GM19468 (cell line): Measurements from ENCODE around the gene GPER1.

Source experiments
- ATAC-seq: cut with Tn5 transposase; IDR thresholded peaks from one replicate; pipeline ENCODE4 v1.9.1; 2021; ENCODE audit warnings: mild to moderate bottlenecking, moderate library complexity, moderate number of reproducible peaks; ENCODE audit not compliant: unreplicated experiment; ENCODE audit errors: extremely low read depth

GPER1 gene

GRCh38 chr7:1053816-1054370 is 34.0 kb upstream of the GPER1 start:
- ATAC-seq = no peak

GRCh38 chr7:1054438-1054837 is 33.5 kb upstream of the GPER1 start:
- ATAC-seq = no peak

GRCh38 chr7:1054861-1055450 is 33.0 kb upstream of the GPER1 start:
- ATAC-seq = no peak

GRCh38 chr7:1055491-1055955 is 32.4 kb upstream of the GPER1 start:
- ATAC-seq = no peak

- ATAC-seq = no peak
Measured at GRCh38 chr7:1055956-1056784, 31.7 kb upstream of the GPER1 start.

- no peak for ATAC-seq
Measured at GRCh38 chr7:1056785-1057410, 31.0 kb upstream of the GPER1 start.

- no peak for ATAC-seq
Measured at GRCh38 chr7:1057416-1058291, 30.3 kb upstream of the GPER1 start.

- ATAC-seq = no peak
Measured at GRCh38 chr7:1058311-1058710, 29.6 kb upstream of the GPER1 start.

GRCh38 chr7:1058821-1059199 is 29.1 kb upstream of the GPER1 start:
- no peak for ATAC-seq

GRCh38 chr7:1059200-1060091 is 28.5 kb upstream of the GPER1 start:
- ATAC-seq = no peak

- ATAC-seq = no peak
Measured at GRCh38 chr7:1060315-1061072, 27.4 kb upstream of the GPER1 start.

GRCh38 chr7:1061180-1061579 is 26.7 kb upstream of the GPER1 start:
- no peak for ATAC-seq

- ATAC-seq = peak; percentile 64
Measured at GRCh38 chr7:1062296-1063294, 25.3 kb upstream of the GPER1 start.

- ATAC-seq = no peak
Measured at GRCh38 chr7:1063361-1063760, 24.6 kb upstream of the GPER1 start.

GRCh38 chr7:1064581-1064980 is 23.3 kb upstream of the GPER1 start:
- no peak for ATAC-seq

- ATAC-seq = no peak
Measured at GRCh38 chr7:1065263-1065584, 22.7 kb upstream of the GPER1 start.

- peak; percentile 26 for ATAC-seq
Measured at GRCh38 chr7:1065585-1066241, 22.2 kb upstream of the GPER1 start.
